ENCODE data around the gene KLHL35. TPM values are rescaled to one million over a fixed set of nuclear protein-coding genes. Genes with fewer than 3 reads are reported as not detected.

The KLHL35 gene
- total and polyA plus RNA-seq, 2 of the 4 experiments (the other 2 are of a cell fraction) = 1.6 to 3.3 TPM

GRCh38 chr11:75441804-75442132, 8.8 kb upstream of the KLHL35 start:
- H3K79me1 ChIP-seq (ENCODE audit: low read depth in 1 of 2, low read length in 2 of 2) = no peaks in the 10 kb centered on the region
- no peak overlapping the region for H2BK120ac ChIP-seq (ENCODE audit: low read depth, low read length)
- ChIA-PET CTCF (no interaction called here), POLR2A (ENCODE audit: unreplicated experiment) (no interaction called here)
- intact Hi-C loops (cut with micrococcal nuclease) = no loop called here
- H2BK5ac ChIP-seq (ENCODE audit: low read depth, low read length, poor library complexity, severe bottlenecking) = no peak overlapping the region
- H3K4ac ChIP-seq (ENCODE audit: low read depth, low read length) = no peak overlapping the region
- H4K91ac ChIP-seq (ENCODE audit: insufficient read depth, low read depth, low read length) = no peak overlapping the region
- no peak overlapping the region for H3K14ac ChIP-seq (replicated peaks; ENCODE audit: low read depth, low read length)
- 0 out of 2 replicates have a peak, but pooled peaks cover 4% of the 10 kb centered on the region for H3K9me1 ChIP-seq (ENCODE audit: insufficient read depth, low read length)
- no peaks in the 10 kb centered on the region for H4K20me1 ChIP-seq (ENCODE audit: insufficient read depth, low read length)
- no peaks in the 10 kb centered on the region for H3K4me1 ChIP-seq (ENCODE audit: control insufficient read depth, insufficient read depth, low read length)
- H2BK20ac ChIP-seq (ENCODE audit: low read depth, low read length) = no peak overlapping the region
- no peak overlapping the region for H2AFZ ChIP-seq (replicated peaks; ENCODE audit: low read length, poor library complexity)
- H3K9ac ChIP-seq (ENCODE audit: low read depth, low read length) = no peak overlapping the region
- H4K5ac ChIP-seq (ENCODE audit: low read depth, low read length) = no peak overlapping the region
- TF ChIP-seq RAD21 (IDR thresholded peaks at IDR 0.05; ENCODE audit: low read length) (no peak), CEBPB (IDR thresholded peaks at IDR 0.05; ENCODE audit: low read depth, low read length) (no peak), SMC3 (IDR thresholded peaks at IDR 0.05; ENCODE audit: low read depth, low read length) (no peak), FOS (IDR thresholded peaks at IDR 0.05; ENCODE audit: low read depth, low read length) (no peak), CTCF (conservative IDR thresholded peaks at IDR 0.05; ENCODE audit: low read depth, low read length) (no peak), NFE2L2 (IDR thresholded peaks at IDR 0.05; ENCODE audit: low read depth, low read length) (no peak)
- no peak overlapping the region for H3K27ac ChIP-seq (ENCODE audit: insufficient read depth, low read length)
- H3K4me3 ChIP-seq (ENCODE audit: insufficient read depth, low read depth, low read length) = no peak overlapping the region
- no peak overlapping the region for H2AK9ac ChIP-seq (replicated peaks; ENCODE audit: low read depth, low read length, poor library complexity)
- no peak overlapping the region for H2AK5ac ChIP-seq (ENCODE audit: low read depth, low read length)
- H3K56ac ChIP-seq (ENCODE audit: extremely low read depth, insufficient read depth, low read length) = no peak overlapping the region
- no peaks in the 10 kb centered on the region for H3K9me3 ChIP-seq (ENCODE audit: control insufficient read depth, insufficient read depth, low read length)
- no peaks in the 10 kb centered on the region for H3K36me3 ChIP-seq (ENCODE audit: control insufficient read depth, insufficient read depth, low read length)
- no peak overlapping the region for H3K4me2 ChIP-seq (ENCODE audit: low read depth, low read length)
- dilution Hi-C loops (cut with HindIII; ENCODE audit: low sequenced_read_pairs, unreplicated experiment) = no loop called here
- in situ Hi-C loops (cut with MboI; ENCODE audit: low sequenced_read_pairs) = no loop called here
- no peak for ATAC-seq (ENCODE audit: low read depth)
- BruUV-seq (replicated peaks) = no TSS peak
- H4K8ac ChIP-seq (ENCODE audit: low read depth in 2 of 2, low read length in 2 of 2) = no peak overlapping the region
- 76% methylated on average over 2 of the region's 7 CpGs; no CpG with 5 or more reads in 1 of the 2 experiments for WGBS, 2 experiments (ENCODE audit: extremely low coverage in 2 of 2, insufficient read length in 1 of 2)
- peaks cover 3% of the 10 kb centered on the region; the same call in 1 of the 2 replicates for H3K27me3 ChIP-seq (ENCODE audit: control insufficient read depth, insufficient read depth, low read length)
- no peak for DNase-seq
- H3K23ac ChIP-seq (ENCODE audit: low read depth, low read length) = no peak overlapping the region
- no peak overlapping the region for H2BK15ac ChIP-seq (ENCODE audit: low read depth, low read length)
- H3K18ac ChIP-seq (ENCODE audit: low read depth, low read length) = no peak overlapping the region

Measured in IMR-90 (cell line).